Measurements from ENCODE around the gene C12orf43. TPM values are rescaled to one million over a fixed set of nuclear protein-coding genes. Genes with fewer than 3 reads are reported as not detected.
A peak's percentile ranks its signal among the peaks of the same experiment; 100 is the strongest.

Gene C12orf43
- polyA plus RNA-seq, 1 donor (not counting 4 experiments of a cell fraction or from before 2014, with no cell fraction given) = 12.8 TPM

DNA sequence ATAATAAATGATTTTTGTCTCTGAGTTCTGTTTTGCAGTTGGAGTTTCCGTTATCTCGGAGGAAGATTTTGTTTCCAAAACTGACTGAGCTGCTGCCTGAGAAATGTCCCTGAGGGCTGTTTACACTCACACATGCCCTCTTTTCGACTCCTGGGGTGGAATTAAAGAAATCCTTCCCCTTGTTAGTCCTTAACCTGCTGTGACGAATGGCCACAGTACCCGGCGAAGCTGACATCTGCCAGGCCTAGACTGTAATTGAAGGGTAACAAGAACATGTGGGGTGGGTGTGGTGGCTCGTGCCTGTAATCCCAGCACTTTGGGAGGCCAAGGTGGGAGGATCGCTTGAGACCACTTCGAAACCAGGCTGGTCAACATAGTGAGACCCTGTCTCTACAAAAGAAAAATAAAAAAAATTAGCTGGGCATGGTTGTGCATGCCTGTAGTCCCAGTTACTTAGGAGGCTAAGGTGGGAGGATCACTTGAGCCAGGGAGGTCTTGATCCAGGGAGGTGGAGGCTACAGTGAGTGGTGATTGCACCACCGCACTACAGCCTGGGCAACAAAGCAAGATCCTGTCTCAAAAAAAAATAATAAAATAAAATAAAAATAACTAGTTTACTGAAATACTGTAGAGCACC, 14.4 kb upstream of the C12orf43 start:
- FAIRE-seq = no peak
- Histone ChIP-seq H3K9ac (ENCODE audit: control insufficient read depth, extremely low read depth, insufficient read depth, low read length) (no peak overlapping the region), H4K20me1 (ENCODE audit: control insufficient read depth, extremely low read depth, insufficient read depth, low read length) (no peaks in the 10 kb centered on the region), H3K36me3 (ENCODE audit: control insufficient read depth in 2 of 2, extremely low read depth in 1 of 2, insufficient read depth in 2 of 2, low read length in 2 of 2) (no peaks in the 10 kb centered on the region), H3K4me2 (ENCODE audit: control insufficient read depth, extremely low read depth, insufficient read depth, low read depth, low read length) (no peak overlapping the region), H3K9me3 (ENCODE audit: control insufficient read depth, low read depth, low read length) (no peaks in the 10 kb centered on the region), H3K27me3 (ENCODE audit: control insufficient read depth, extremely low read depth, insufficient read depth, low read length) (no peaks in the 10 kb centered on the region), H3K27ac (ENCODE audit: control insufficient read depth, insufficient read depth, low read length) (no peak overlapping the region), H3K4me3 (ENCODE audit: control insufficient read depth in 2 of 3, extremely low read depth in 1 of 3, insufficient read depth in 2 of 3, low read depth in 1 of 3, low read length in 3 of 3) (no peak overlapping the region), H2AFZ (ENCODE audit: control insufficient read depth, low read length) (no peak overlapping the region), H3K79me2 (ENCODE audit: control insufficient read depth, insufficient read depth, low read length) (no peaks in the 10 kb centered on the region), H3K4me1 (ENCODE audit: control insufficient read depth, extremely low read depth, insufficient read depth, low read length) (peaks cover 13% of the 10 kb centered on the region), H3K9me1 (ENCODE audit: control insufficient read depth, extremely low read depth, insufficient read depth, low read length) (no peaks in the 10 kb centered on the region)
- DNase-seq (ENCODE audit: low read depth, low spot score) = no peak
- no peak for TF ChIP-seq EZH2 (IDR thresholded peaks at IDR 0.05; ENCODE audit: low read length)
- dilution Hi-C loops (cut with MboI; ENCODE audit: extremely low pct_ligation_motif_present, low sequenced_read_pairs) = no loop called here

DNA sequence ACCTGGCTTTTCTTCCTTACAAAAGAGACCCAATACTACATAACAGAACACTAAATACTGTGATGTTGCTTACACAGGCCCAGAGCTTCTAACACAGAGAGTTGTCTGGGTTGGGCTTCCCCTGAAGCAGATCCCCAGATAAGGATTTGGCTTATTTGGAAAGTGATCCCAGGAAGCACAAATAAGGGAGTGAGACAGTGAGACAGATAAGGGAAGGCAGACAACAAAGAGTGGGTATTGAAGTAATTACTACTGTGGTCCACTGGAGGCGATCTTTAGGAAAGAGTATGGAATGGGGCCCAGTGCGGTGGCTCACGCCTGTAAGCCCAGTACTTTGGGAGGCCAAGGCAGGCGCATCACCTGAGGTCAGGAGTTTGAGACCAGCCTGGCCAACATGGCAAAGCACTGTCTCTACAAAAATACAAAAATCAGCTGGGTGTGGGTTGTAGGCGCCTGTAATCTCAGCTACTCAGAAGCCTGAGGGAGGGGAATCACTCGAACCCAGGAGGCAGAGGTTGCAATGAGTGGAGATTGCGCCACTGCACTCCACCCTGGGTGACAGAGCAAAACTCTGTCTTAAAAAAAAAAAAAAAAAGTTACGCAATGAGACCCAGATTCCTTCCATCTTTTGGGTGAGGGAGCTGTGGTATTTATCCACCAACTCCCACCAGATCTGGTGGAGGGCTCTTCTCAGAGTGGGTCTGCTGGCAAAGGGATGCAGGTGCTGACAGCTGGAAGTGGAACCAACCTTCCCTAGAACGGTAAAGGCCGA, 10.2 kb upstream of the C12orf43 start:
- no peaks in the 10 kb centered on the region for H3K9me1 ChIP-seq (ENCODE audit: control insufficient read depth, extremely low read depth, insufficient read depth, low read length)
- H3K79me2 ChIP-seq (ENCODE audit: control insufficient read depth, insufficient read depth, low read length) = no peaks in the 10 kb centered on the region
- H3K27ac ChIP-seq (ENCODE audit: control insufficient read depth, insufficient read depth, low read length) = no peak overlapping the region
- H3K36me3 ChIP-seq (ENCODE audit: control insufficient read depth in 2 of 2, extremely low read depth in 1 of 2, insufficient read depth in 2 of 2, low read length in 2 of 2) = no peaks in the 10 kb centered on the region
- H3K9me3 ChIP-seq (ENCODE audit: control insufficient read depth, low read depth, low read length) = no peaks in the 10 kb centered on the region
- dilution Hi-C loops (cut with MboI; ENCODE audit: extremely low pct_ligation_motif_present, low sequenced_read_pairs) = no loop called here
- FAIRE-seq (no peak), DNase-seq (ENCODE audit: low read depth, low spot score) (no peak)
- no peaks in the 10 kb centered on the region for H3K27me3 ChIP-seq (ENCODE audit: control insufficient read depth, extremely low read depth, insufficient read depth, low read length)
- H3K9ac ChIP-seq (ENCODE audit: control insufficient read depth, extremely low read depth, insufficient read depth, low read length) = no peak overlapping the region
- H2AFZ ChIP-seq (ENCODE audit: control insufficient read depth, low read length) = no peak overlapping the region
- no peaks in the 10 kb centered on the region for H4K20me1 ChIP-seq (ENCODE audit: control insufficient read depth, extremely low read depth, insufficient read depth, low read length)
- TF ChIP-seq CTCF (optimal IDR thresholded peaks at IDR 0.05 in 1 of 3, IDR thresholded peaks at IDR 0.05 in 1 of 3, conservative IDR thresholded peaks at IDR 0.05 in 1 of 3; ENCODE audit: extremely low read depth in 1 of 3, insufficient read depth in 2 of 3, low read length in 3 of 3) = peak in 2 of 3 experiments; percentile 11 to 12
- TF ChIP-seq EZH2 (IDR thresholded peaks at IDR 0.05; ENCODE audit: low read length) = no peak
- no peaks in the 10 kb centered on the region for H3K4me1 ChIP-seq (ENCODE audit: control insufficient read depth, extremely low read depth, insufficient read depth, low read length)
- no peak overlapping the region for H3K4me3 ChIP-seq (ENCODE audit: control insufficient read depth in 2 of 3, extremely low read depth in 1 of 3, insufficient read depth in 2 of 3, low read depth in 1 of 3, low read length in 3 of 3)
- H3K4me2 ChIP-seq (ENCODE audit: control insufficient read depth, extremely low read depth, insufficient read depth, low read depth, low read length) = no peak overlapping the region
